OCI-LY1 (cell line): Measurements from ENCODE around the gene ITPKC.

Experiments used
- H2AFZ ChIP-seq: fragments of 200-600 bp; sonication (generic), shearing (Covaris generic); 2 replicates; pipeline ENCODE4 v1.6.0; 2014; ENCODE audit warnings: antibody characterized with exemption, mild to moderate bottlenecking, low read length
- H3F3A ChIP-seq: fragments of 200-600 bp; sonication (generic), shearing (Covaris generic); 2 replicates; pipeline ENCODE4 v1.6.0; 2014; ENCODE audit warnings: mild to moderate bottlenecking, antibody characterized with exemption, low read length, moderate library complexity; ENCODE audit not compliant: insufficient read depth
- H3K27ac ChIP-seq: fragments of 200-600 bp; sonication (generic); 2 replicates; pipeline ENCODE4 v1.5.1; 2014; ENCODE audit warnings: low read length, mixed run types, mild to moderate bottlenecking, low read depth; ENCODE audit not compliant: poor library complexity, severe bottlenecking
- H3K27me3 ChIP-seq: fragments of 200-600 bp; sonication (generic); 2 replicates; pipeline ENCODE4 v1.6.0; 2014; ENCODE audit warnings: antibody characterized with exemption, mild to moderate bottlenecking, low read length, moderate library complexity; ENCODE audit not compliant: insufficient read depth
- H3K36me3 ChIP-seq: fragments of 200-600 bp; sonication (generic); 2 replicates; pipeline ENCODE4 v1.6.1; 2014; ENCODE audit warnings: mild to moderate bottlenecking, antibody characterized with exemption, low read length, moderate library complexity, mixed read lengths; ENCODE audit not compliant: insufficient read depth
- H3K4me1 ChIP-seq: fragments of 200-600 bp; sonication (generic); 2 replicates; pipeline ENCODE4 v1.5.1; 2014; ENCODE audit warnings: mild to moderate bottlenecking, low read length, moderate library complexity; ENCODE audit not compliant: insufficient read depth, severe bottlenecking
- H3K4me2 ChIP-seq: fragments of 200-600 bp; sonication (generic), shearing (Covaris generic); 2 replicates; pipeline ENCODE4 v1.6.1; 2014; ENCODE audit warnings: low read length
- H3K4me3 ChIP-seq: fragments of 200-600 bp; sonication (generic); 2 replicates; pipeline ENCODE4 v1.5.1; 2014; ENCODE audit warnings: low read length, low read depth, mild to moderate bottlenecking, mixed read lengths; ENCODE audit not compliant: poor library complexity, severe bottlenecking
- H3K79me2 ChIP-seq: fragments of 200-600 bp; shearing (Covaris generic); 2 replicates; pipeline ENCODE4 v1.6.1; 2016; ENCODE audit warnings: mixed run types, low read length, mixed read lengths; ENCODE audit not compliant: insufficient read depth
- H3K9ac ChIP-seq: fragments of 200-600 bp; sonication (generic), shearing (Covaris generic); 2 replicates; pipeline ENCODE4 v1.6.1; 2014; ENCODE audit warnings: mild to moderate bottlenecking, low read length, mixed read lengths
- H3K9me2 ChIP-seq: fragments of 200-600 bp; sonication (generic), shearing (Covaris generic); 2 replicates; pipeline ENCODE4 v1.6.1; 2014; ENCODE audit warnings: low read depth, mild to moderate bottlenecking, low read length, mixed read lengths
- H3K9me3 ChIP-seq: fragments of 200-600 bp; shearing (Covaris generic); 2 replicates; pipeline ENCODE4 v1.6.1; 2014; ENCODE audit warnings: low read length, mixed read lengths
- H4K20me1 ChIP-seq: fragments of 200-600 bp; sonication (generic), shearing (Covaris generic); 2 replicates; pipeline ENCODE4 v1.6.0; 2016; ENCODE audit warnings: mild to moderate bottlenecking, low read length; ENCODE audit not compliant: insufficient read depth
- EZH2 ChIP-seq: fragments of 200-600 bp; sonication (generic), shearing (Covaris generic); IDR thresholded peaks from 2 replicates; pipeline ENCODE4 v1.8.0; 2017; ENCODE audit warnings: borderline replicate concordance, mixed run types, mild to moderate bottlenecking, antibody characterized with exemption, low read length, moderate library complexity, mixed read lengths
- TF ChIP-seq, protein P1 (sequence below): fragments of 200-600 bp; sonication (generic), shearing (Covaris generic); IDR thresholded peaks from 2 replicates; pipeline ENCODE4 v1.5.1; 2017; ENCODE audit warnings: mild to moderate bottlenecking, antibody characterized with exemption, low read length, moderate library complexity, mixed read lengths

ITPKC gene

DNA sequence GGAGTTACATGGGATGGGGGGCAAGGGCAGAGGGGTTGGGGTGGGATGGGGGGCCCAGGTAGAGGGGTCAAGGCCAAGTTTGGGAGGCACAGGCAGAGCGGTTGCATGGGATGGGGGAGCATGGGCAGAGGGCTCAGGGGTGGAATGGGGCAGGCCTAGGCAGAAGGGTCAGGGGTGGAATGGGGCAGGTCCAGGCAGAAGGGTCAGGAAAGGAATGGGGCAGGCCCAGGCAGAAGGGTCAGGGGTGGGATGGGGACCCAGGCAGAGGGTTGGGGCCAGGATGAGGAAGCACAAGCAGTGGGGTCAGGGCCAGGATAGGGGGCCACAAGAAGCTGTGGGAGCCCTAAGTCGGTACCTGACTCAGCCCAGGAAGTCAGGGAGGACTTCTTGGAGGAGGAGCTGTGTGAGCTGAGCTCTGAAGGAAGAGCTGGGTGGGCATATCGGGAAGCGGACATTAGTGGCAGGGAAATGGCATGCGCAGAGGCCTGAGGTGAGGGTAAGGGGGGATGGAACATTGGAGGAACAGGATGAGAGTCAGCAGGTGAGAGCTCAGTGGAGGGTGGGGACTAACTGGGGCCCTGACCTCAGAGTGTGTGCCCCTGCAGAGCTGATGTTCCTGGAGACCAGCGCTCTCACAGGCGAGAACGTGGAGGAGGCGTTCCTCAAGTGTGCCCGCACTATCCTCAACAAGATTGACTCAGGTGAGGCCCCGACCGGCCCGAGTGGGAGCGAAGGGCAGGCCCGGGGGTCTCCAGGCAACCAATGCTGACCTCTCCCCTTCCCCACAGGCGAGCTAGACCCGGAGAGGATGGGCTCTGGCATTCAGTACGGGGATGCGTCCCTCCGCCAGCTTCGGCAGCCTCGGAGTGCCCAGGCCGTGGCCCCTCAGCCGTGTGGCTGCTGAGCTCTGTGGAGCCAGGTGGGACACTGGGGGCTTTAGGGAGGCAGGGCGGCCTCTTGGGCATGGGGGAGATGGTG is 69.4 kb downstream of the ITPKC start:
- H3K9me2 ChIP-seq = no peaks in the 10 kb centered on the region
- H3K27me3 ChIP-seq = no peaks in the 10 kb centered on the region
- H3K9ac ChIP-seq = no peak overlapping the region
- H3K4me3 ChIP-seq = no peak overlapping the region
- peaks cover 30% of the 10 kb centered on the region for H3K36me3 ChIP-seq
- H3F3A ChIP-seq = no peaks in the 10 kb centered on the region
- H3K27ac ChIP-seq = no peak overlapping the region
- H3K9me3 ChIP-seq = no peaks in the 10 kb centered on the region
- TF ChIP-seq, protein P1, sequence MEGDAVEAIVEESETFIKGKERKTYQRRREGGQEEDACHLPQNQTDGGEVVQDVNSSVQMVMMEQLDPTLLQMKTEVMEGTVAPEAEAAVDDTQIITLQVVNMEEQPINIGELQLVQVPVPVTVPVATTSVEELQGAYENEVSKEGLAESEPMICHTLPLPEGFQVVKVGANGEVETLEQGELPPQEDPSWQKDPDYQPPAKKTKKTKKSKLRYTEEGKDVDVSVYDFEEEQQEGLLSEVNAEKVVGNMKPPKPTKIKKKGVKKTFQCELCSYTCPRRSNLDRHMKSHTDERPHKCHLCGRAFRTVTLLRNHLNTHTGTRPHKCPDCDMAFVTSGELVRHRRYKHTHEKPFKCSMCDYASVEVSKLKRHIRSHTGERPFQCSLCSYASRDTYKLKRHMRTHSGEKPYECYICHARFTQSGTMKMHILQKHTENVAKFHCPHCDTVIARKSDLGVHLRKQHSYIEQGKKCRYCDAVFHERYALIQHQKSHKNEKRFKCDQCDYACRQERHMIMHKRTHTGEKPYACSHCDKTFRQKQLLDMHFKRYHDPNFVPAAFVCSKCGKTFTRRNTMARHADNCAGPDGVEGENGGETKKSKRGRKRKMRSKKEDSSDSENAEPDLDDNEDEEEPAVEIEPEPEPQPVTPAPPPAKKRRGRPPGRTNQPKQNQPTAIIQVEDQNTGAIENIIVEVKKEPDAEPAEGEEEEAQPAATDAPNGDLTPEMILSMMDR = no peak
- TF ChIP-seq EZH2 = no peak
- H3K79me2 ChIP-seq = no peaks in the 10 kb centered on the region
- no peaks in the 10 kb centered on the region for H4K20me1 ChIP-seq
- peaks cover 2% of the 10 kb centered on the region for H3K4me1 ChIP-seq
- no peak overlapping the region for H2AFZ ChIP-seq
- H3K4me2 ChIP-seq = no peak overlapping the region
